HepG2 (cell line): ENCODE results near the gene C2orf92. TPM values are rescaled to one million over a fixed set of nuclear protein-coding genes. Genes with fewer than 3 reads are reported as not detected.

ENCODE experiments used
- AGO1 ChIP-seq: fragments of 200-400 bp; formaldehyde crosslinking; IDR thresholded peaks from 2 replicates; pipeline ENCODE4 v1.6.1; 2017; ENCODE audit warnings: mild to moderate bottlenecking, low read depth, low read length, moderate library complexity; ENCODE audit not compliant: poor library complexity, severe bottlenecking
- ARID2 ChIP-seq: sonication (generic); formaldehyde crosslinking; IDR thresholded peaks from 2 replicates; pipeline ENCODE4 v1.8.1; 2022; ENCODE audit warnings: mild to moderate bottlenecking, missing genetic modification reagents, borderline replicate concordance
- FOXJ3 ChIP-seq: sonication (generic); formaldehyde crosslinking; IDR thresholded peaks from 2 replicates; pipeline ENCODE4 v1.4.0; 2020; ENCODE audit warnings: missing genetic modification reagents, mild to moderate bottlenecking, borderline replicate concordance
- GATA4 ChIP-seq: sonication (generic); IDR thresholded peaks from 2 replicates; pipeline ENCODE4 v1.6.1; 2016; ENCODE audit warnings: antibody characterized with exemption, low read depth, borderline replicate concordance
- ISX ChIP-seq: sonication (generic); formaldehyde crosslinking; conservative IDR thresholded peaks from 2 replicates; pipeline ENCODE4 v1.5.0; 2020; ENCODE audit warnings: missing genetic modification reagents
- PAX8 ChIP-seq: sonication (generic); formaldehyde crosslinking; IDR thresholded peaks from 2 replicates; pipeline ENCODE4 v1.8.0; 2022; ENCODE audit warnings: mild to moderate bottlenecking, missing genetic modification reagents, borderline replicate concordance
- PRMT3 ChIP-seq: sonication (generic); formaldehyde crosslinking; IDR thresholded peaks from 2 replicates; pipeline ENCODE4 v1.8.1; 2022; ENCODE audit warnings: low read depth, mild to moderate bottlenecking, moderate library complexity, missing genetic modification reagents, borderline replicate concordance
- ZBTB37 ChIP-seq: sonication (generic); formaldehyde crosslinking; IDR thresholded peaks from 2 replicates; pipeline ENCODE4 v1.4.0; 2020; ENCODE audit warnings: mild to moderate bottlenecking, missing genetic modification reagents
- ZBTB49 ChIP-seq: sonication (generic); formaldehyde crosslinking; IDR thresholded peaks from 2 replicates; pipeline ENCODE4 v1.4.0; 2020; ENCODE audit warnings: missing genetic modification reagents, borderline replicate concordance
- ZFP36L2 ChIP-seq: sonication (generic); formaldehyde crosslinking; IDR thresholded peaks from 2 replicates; pipeline ENCODE4 v1.4.0; 2020; ENCODE audit warnings: missing genetic modification reagents
- ZNF816 ChIP-seq: sonication (generic); formaldehyde crosslinking; IDR thresholded peaks from 2 replicates; pipeline ENCODE4 v1.8.0; 2022; ENCODE audit warnings: missing genetic modification reagents, mild to moderate bottlenecking, borderline replicate concordance
- polyA plus RNA-seq, 8 experiments: library from polyadenylated mRNA; depleted of rRNA in 3 of 8; stranded (reverse) in 7 of 8; unstranded in 1 of 8; fragments of >200 nt; fragmentation: Illumina TruSeq in 4 of 8; extraction: Trizol in 4 of 8; gene quantifications; 2 replicates each; pipeline versions ENCODE4 v1.2.1 to v1.2.3, GENCODE V29; 2011 to 2016; ENCODE audit warnings: low read depth in 4 of 8, missing spikeins in 1 of 8, mixed read lengths in 1 of 8; ENCODE audit not compliant: insufficient read depth in 1 of 8
- total RNA-seq, 5 experiments: library from RNA; depleted of rRNA; stranded (reverse); fragments of >200 nt; fragmentation: Illumina TruSeq; extraction: Trizol; gene quantifications; 2 replicates each; pipeline ENCODE4 v1.2.3, GENCODE V29; 2016; ENCODE audit warnings: low read depth in 1 of 5
- TF ChIP-seq, protein P1 (sequence below): IDR thresholded peaks from 2 replicates; pipeline ENCODE4 v1.6.1; 2018; ENCODE audit warnings: missing genetic modification reagents
- TF ChIP-seq, protein P2 (sequence below): IDR thresholded peaks from 2 replicates; pipeline ENCODE4 v1.6.1; 2012; ENCODE audit warnings: low read depth, low read length, improper control_type of control experiment
- TF ChIP-seq, protein P3 (sequence below): sonication (generic); formaldehyde crosslinking; IDR thresholded peaks from 2 replicates; pipeline ENCODE4 v1.8.0; 2022; ENCODE audit warnings: missing genetic modification reagents, mild to moderate bottlenecking, moderate library complexity, borderline replicate concordance

Gene C2orf92
- total and polyA plus RNA-seq, 2 of the 13 experiments (the other 11 are each of a cell fraction or from before 2014, with no cell fraction given), result 4.9 to 5.0 TPM

DNA sequence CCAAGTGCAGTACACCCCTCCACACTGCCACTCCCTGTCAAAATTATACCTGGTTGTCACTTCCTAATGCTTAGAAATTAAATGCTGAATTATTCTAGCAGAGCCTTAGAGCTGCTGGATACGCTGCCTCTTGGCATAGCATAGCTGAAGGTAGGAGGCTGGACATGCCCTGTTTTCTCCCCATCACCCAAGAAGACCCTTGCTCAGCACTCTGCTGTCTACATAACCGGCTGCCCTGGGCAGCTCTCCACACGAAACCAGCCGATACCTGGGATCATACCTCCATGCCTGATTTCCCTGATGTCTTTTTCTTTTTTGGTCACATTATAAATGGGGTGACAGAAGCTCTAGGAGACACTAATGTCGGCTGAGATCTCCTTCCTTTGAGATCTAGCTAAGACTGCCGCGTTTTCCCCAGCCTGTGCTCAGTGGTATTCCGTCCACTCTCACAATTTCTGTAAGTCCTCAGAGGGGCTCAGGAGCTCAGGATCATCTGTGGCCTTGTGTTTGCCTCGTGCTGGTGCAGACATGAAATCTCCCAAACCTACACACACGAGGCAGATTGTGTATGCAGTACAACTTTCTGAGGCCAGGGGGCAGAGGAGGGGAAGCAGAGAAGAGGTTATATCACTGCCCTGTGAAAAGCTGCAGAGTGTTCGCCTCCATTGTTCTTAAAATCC is 30.4 kb downstream of the C2orf92 start (continued):
- no peak for TF ChIP-seq ZBTB37
- TF ChIP-seq ISX, result no peak
- TF ChIP-seq, protein P1, sequence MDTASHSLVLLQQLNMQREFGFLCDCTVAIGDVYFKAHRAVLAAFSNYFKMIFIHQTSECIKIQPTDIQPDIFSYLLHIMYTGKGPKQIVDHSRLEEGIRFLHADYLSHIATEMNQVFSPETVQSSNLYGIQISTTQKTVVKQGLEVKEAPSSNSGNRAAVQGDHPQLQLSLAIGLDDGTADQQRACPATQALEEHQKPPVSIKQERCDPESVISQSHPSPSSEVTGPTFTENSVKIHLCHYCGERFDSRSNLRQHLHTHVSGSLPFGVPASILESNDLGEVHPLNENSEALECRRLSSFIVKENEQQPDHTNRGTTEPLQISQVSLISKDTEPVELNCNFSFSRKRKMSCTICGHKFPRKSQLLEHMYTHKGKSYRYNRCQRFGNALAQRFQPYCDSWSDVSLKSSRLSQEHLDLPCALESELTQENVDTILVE (CRISPR knock-in tag), result no peak
- no peak for TF ChIP-seq ZNF816 (CRISPR knock-in tag)
- TF ChIP-seq, protein P2, sequence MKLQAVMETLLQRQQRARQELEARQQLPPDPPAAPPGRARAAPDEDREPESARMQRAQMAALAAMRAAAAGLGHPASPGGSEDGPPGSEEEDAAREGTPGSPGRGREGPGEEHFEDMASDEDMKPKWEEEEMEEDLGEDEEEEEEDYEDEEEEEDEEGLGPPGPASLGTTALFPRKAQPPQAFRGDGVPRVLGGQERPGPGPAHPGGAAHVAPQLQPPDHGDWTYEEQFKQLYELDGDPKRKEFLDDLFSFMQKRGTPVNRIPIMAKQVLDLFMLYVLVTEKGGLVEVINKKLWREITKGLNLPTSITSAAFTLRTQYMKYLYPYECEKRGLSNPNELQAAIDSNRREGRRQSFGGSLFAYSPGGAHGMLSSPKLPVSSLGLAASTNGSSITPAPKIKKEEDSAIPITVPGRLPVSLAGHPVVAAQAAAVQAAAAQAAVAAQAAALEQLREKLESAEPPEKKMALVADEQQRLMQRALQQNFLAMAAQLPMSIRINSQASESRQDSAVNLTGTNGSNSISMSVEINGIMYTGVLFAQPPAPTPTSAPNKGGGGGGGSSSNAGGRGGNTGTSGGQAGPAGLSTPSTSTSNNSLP, result no peak
- no peak for TF ChIP-seq ARID2 (CRISPR knock-in tag)
- TF ChIP-seq ZBTB49 (CRISPR knock-in tag), result no peak
- no peak for TF ChIP-seq ZFP36L2
- no peak for TF ChIP-seq PRMT3
- no peak for TF ChIP-seq PAX8 (CRISPR knock-in tag)
- TF ChIP-seq, protein P3, sequence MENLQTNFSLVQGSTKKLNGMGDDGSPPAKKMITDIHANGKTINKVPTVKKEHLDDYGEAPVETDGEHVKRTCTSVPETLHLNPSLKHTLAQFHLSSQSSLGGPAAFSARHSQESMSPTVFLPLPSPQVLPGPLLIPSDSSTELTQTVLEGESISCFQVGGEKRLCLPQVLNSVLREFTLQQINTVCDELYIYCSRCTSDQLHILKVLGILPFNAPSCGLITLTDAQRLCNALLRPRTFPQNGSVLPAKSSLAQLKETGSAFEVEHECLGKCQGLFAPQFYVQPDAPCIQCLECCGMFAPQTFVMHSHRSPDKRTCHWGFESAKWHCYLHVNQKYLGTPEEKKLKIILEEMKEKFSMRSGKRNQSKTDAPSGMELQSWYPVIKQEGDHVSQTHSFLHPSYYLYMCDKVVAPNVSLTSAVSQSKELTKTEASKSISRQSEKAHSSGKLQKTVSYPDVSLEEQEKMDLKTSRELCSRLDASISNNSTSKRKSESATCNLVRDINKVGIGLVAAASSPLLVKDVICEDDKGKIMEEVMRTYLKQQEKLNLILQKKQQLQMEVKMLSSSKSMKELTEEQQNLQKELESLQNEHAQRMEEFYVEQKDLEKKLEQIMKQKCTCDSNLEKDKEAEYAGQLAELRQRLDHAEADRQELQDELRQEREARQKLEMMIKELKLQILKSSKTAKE (CRISPR knock-in tag), result no peak
- no peak for TF ChIP-seq GATA4
- no peak for TF ChIP-seq FOXJ3
- no peak for TF ChIP-seq AGO1
